AG04450 (cell line): ENCODE measurements around the gene CD177. TPM values are rescaled to one million over a fixed set of nuclear protein-coding genes. Genes with fewer than 3 reads are reported as not detected.
"Not testable (repeated sequence)": the region's sequence is repeated elsewhere in the genome, so short reads cannot be mapped to it uniquely, and the experiment has no call there.

Source experiments
- CTCF ChIA-PET: fragments of 300-600, 350-600 bp; formaldehyde crosslinking; extraction: SDS; loops from one replicate; lab custom pipeline; 2022; ENCODE audit warnings: antibody characterized with exemption, inconsistent platforms; lab: Charles Lee
- POLR2A ChIA-PET: fragments of 350-600 bp; formaldehyde crosslinking; extraction: SDS; loops from one replicate; lab custom pipeline; 2021; ENCODE audit warnings: antibody characterized with exemption, inconsistent platforms; lab: Yijun Ruan, JAX
- DNase-seq: peaks from one replicate; pipeline ENCODE4 v3.0.0-alpha.2; 2011; ENCODE audit warnings: low read depth, low spot score
- H3K27ac ChIP-seq: one replicate; pipeline ENCODE4 v1.5.1; 2012; ENCODE audit warnings: low read depth, low read length, control low read depth
- H3K27me3 ChIP-seq: one replicate; pipeline ENCODE4 v1.6.0; 2012; ENCODE audit warnings: low read length; ENCODE audit not compliant: control insufficient read depth, insufficient read depth
- H3K4me3 ChIP-seq: 2 replicates; pipeline ENCODE4 v1.5.1; 2011; ENCODE audit warnings: mild to moderate bottlenecking, low read depth, low read length, control low read depth
- H3K9me3 ChIP-seq: 2 replicates; pipeline ENCODE4 v1.5.1; 2012; ENCODE audit warnings: low read length; ENCODE audit not compliant: control insufficient read depth, insufficient read depth
- polyA plus RNA-seq: library from polyadenylated mRNA; depleted of rRNA; stranded (reverse); fragments of >200 nt; gene quantifications from 2 replicates; pipeline ENCODE4 v1.2.3, GENCODE V29; 2011
- TF ChIP-seq, protein P1 (sequence below): IDR thresholded peaks from 2 replicates; pipeline ENCODE4 v1.5.1; 2011; ENCODE audit warnings: low read depth, low read length, control low read depth, inconsistent platforms

Gene CD177
- polyA plus RNA-seq, 1 experiment: 0.19 TPM

DNA sequence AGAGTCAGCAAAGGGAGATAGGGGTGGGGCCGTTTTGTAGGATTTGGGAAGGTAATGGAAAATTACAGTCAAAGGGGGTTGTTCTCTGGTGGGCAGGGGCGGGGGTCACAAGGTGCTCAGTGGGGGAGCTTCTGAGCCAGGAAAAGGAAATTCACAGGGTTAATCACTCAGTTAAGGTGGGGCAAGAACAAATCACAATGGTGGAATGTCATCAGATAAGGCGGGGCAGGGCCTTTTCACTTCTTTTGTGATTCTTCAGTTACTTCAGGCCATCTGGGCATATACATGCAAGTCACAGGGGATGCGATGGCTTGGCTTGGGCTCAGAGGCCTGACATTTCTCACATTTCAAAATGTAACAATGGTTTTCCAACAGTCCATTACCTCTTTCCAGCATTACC is 24.4 kb upstream of the CD177 start:
- H3K27me3 ChIP-seq, POLR2A ChIA-PET, DNase-seq, H3K27ac ChIP-seq, H3K9me3 ChIP-seq, CTCF ChIA-PET, H3K4me3 ChIP-seq: not testable (repeated sequence)

GRCh38 chr19:43329989-43330388 is 23.5 kb upstream of the CD177 start:
- no peaks in the 10 kb centered on the region for H3K9me3 ChIP-seq
- H3K27me3 ChIP-seq: peaks cover 2% of the 10 kb centered on the region
- H3K4me3 ChIP-seq: no peak overlapping the region
- TF ChIP-seq, protein P1, sequence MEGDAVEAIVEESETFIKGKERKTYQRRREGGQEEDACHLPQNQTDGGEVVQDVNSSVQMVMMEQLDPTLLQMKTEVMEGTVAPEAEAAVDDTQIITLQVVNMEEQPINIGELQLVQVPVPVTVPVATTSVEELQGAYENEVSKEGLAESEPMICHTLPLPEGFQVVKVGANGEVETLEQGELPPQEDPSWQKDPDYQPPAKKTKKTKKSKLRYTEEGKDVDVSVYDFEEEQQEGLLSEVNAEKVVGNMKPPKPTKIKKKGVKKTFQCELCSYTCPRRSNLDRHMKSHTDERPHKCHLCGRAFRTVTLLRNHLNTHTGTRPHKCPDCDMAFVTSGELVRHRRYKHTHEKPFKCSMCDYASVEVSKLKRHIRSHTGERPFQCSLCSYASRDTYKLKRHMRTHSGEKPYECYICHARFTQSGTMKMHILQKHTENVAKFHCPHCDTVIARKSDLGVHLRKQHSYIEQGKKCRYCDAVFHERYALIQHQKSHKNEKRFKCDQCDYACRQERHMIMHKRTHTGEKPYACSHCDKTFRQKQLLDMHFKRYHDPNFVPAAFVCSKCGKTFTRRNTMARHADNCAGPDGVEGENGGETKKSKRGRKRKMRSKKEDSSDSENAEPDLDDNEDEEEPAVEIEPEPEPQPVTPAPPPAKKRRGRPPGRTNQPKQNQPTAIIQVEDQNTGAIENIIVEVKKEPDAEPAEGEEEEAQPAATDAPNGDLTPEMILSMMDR: no peak
- ChIA-PET CTCF (no interaction called here), POLR2A (no interaction called here)
- no peak for DNase-seq
- H3K27ac ChIP-seq: no peak overlapping the region

GRCh38 chr19:43330726-43331434 is 22.6 kb upstream of the CD177 start:
- DNase-seq: no peak
- Histone ChIP-seq H3K27ac (no peak overlapping the region), H3K27me3 (peaks cover 2% of the 10 kb centered on the region), H3K9me3 (no peaks in the 10 kb centered on the region), H3K4me3 (no peak overlapping the region)
- CTCF ChIA-PET: interaction anchor here (0.5 kb wide), 1 partner anchor 206 kb away, joined by 3 read pairs; no protein-coding TSS in a partner anchor
- POLR2A ChIA-PET: no interaction called here
- TF ChIP-seq, protein P1: no peak

GRCh38 chr19:43331435-43332010 is 22.0 kb upstream of the CD177 start:
- no peak overlapping the region for H3K27ac ChIP-seq
- H3K9me3 ChIP-seq: no peaks in the 10 kb centered on the region
- ChIA-PET CTCF (interaction anchor here (0.5 kb wide), 1 partner anchor 205 kb away, joined by 3 read pairs; no protein-coding TSS in a partner anchor), POLR2A (no interaction called here)
- TF ChIP-seq, protein P1: no peak
- no peak for DNase-seq
- H3K4me3 ChIP-seq: no peak overlapping the region
- H3K27me3 ChIP-seq: peaks cover 2% of the 10 kb centered on the region

- CTCF ChIA-PET: interaction anchor here (1.0 kb wide), 1 partner anchor 1616 kb away, joined by 3 read pairs; no protein-coding TSS in a partner anchor
- Histone ChIP-seq H3K27ac (no peak overlapping the region), H3K4me3 (no peak overlapping the region), H3K27me3 (peaks cover 5% of the 10 kb centered on the region), H3K9me3 (no peaks in the 10 kb centered on the region)
- DNase-seq: no peak
- TF ChIP-seq, protein P1: no peak
- POLR2A ChIA-PET: no interaction called here
Observed at GRCh38 chr19:43332058-43332922, 21.2 kb upstream of the CD177 start.

- POLR2A ChIA-PET, CTCF ChIA-PET: not testable (repeated sequence)
Observed at GRCh38 chr19:43336508-43336907, 17.0 kb upstream of the CD177 start.

More at GRCh38 chr19:43336508-43336907, 17.0 kb upstream of the CD177 start:
- DNase-seq, H3K9me3 ChIP-seq, H3K27ac ChIP-seq, H3K4me3 ChIP-seq: not testable (repeated sequence)
- peaks cover 11% of the 10 kb centered on the region for H3K27me3 ChIP-seq
